ENCODE results near the gene EFNA5.

Gene EFNA5

DNA sequence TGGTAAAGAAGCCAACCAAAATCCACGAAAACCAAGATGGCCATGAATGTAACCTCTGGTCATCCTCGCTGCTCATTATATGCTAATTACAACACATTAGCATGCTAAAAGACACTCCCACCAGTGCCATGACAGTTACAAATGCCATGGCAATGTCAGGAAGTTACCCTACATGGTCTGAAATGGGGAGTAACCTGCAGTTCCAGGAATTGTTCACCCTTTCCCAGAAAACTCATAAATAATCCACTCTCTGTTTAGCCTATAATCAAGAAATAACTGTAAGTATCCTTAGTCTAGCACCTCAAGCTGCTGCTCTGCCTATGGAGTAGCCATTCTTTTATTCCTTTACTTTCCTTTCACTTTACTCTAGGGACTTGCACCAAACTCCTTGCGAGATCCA is 160.6 kb downstream of the EFNA5 start:
- DNase-seq (ENCODE audit: low read depth, low spot score), result no peak
- no peak overlapping the region for H3K27ac ChIP-seq (ENCODE audit: low read length)
- H3K4me3 ChIP-seq (ENCODE audit: low read length), result no peak overlapping the region
- H3K27me3 ChIP-seq (ENCODE audit: control insufficient read depth, insufficient read depth, low read length), result no peaks in the 10 kb centered on the region
- H3K9me3 ChIP-seq (ENCODE audit: control insufficient read depth, insufficient read depth, low read length), result no peaks in the 10 kb centered on the region; the same call in 1 of the 2 replicates
- peaks cover 2% of the 10 kb centered on the region; the same call in 1 of the 2 replicates for H3K4me1 ChIP-seq (ENCODE audit: control insufficient read depth, insufficient read depth, low read length)
- WGBS (ENCODE audit: insufficient coverage, insufficient read length), result no CpG with 5 or more reads among the region's 3 CpGs
- no peaks in the 10 kb centered on the region for H3K36me3 ChIP-seq (ENCODE audit: control insufficient read depth, insufficient read depth, low read length)

DNA sequence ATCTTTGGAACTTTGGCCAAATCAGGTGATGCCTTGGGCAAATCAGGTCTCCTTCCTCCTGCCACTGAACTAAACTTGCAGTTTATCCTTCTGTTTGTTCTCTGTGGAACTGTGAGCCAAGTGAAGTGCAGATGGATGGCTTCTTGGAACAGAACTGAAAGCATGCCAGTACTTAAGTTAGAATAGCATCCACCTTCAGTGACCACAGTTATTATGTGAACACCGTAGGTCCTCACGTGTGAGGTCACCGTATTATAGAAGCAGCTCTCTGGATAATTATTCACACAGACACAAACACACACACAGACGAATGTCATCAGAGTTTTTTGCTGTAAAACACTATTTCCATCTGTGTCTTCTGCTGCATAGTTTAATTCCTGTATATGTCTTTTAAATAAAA is 162.6 kb downstream of the EFNA5 start:
- no peak overlapping the region for H3K4me3 ChIP-seq (ENCODE audit: low read length)
- no CpG with 5 or more reads among the region's 4 CpGs for WGBS (ENCODE audit: insufficient coverage, insufficient read length)
- H3K27me3 ChIP-seq (ENCODE audit: control insufficient read depth, insufficient read depth, low read length), result no peaks in the 10 kb centered on the region
- H3K4me1 ChIP-seq (ENCODE audit: control insufficient read depth, insufficient read depth, low read length), result peaks cover 2% of the 10 kb centered on the region; the same call in 1 of the 2 replicates
- no peaks in the 10 kb centered on the region; the same call in 1 of the 2 replicates for H3K9me3 ChIP-seq (ENCODE audit: control insufficient read depth, insufficient read depth, low read length)
- H3K27ac ChIP-seq (ENCODE audit: low read length), result no peak overlapping the region
- no peaks in the 10 kb centered on the region for H3K36me3 ChIP-seq (ENCODE audit: control insufficient read depth, insufficient read depth, low read length)
- no peak for DNase-seq (ENCODE audit: low read depth, low spot score)

DNA sequence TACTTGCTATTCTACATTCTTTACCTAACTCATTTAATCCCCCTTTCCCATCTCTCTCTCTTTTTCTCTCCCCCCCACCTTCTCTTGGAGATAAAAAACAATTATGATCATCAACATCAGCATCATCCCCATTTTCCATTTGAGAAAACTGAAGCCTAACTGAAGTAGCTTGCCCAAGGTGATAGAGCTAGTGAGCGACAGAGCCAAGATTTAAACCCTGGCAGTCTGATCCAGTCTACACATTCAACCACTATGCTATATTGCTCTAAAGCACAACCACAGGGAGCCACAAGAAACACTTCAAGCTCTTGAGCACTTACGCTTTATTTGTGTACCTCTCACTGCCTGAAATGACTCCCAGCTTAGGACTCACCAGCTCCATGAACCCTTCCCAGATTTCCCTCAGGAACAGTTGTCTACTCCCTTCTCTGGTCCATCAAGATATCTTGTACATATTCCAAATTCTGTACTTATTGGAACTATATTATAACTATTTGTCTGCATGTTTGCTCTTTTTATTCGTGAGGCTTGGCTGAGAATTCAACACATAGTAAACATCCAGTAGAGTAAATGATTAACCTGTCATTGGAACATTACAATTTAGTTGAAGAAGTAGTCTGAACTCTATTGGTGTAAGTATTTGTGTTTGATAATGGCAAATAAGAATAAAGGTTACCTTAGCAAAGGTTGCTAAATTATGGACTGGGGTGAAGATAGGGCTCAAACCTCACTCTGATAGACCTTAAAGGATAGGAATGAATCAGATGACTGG is 164.8 kb downstream of the EFNA5 start:
- DNase-seq (ENCODE audit: low read depth, low spot score), result no peak
- Histone ChIP-seq H3K27ac (ENCODE audit: low read length) (no peak overlapping the region), H3K27me3 (ENCODE audit: control insufficient read depth, insufficient read depth, low read length) (no peaks in the 10 kb centered on the region), H3K4me1 (ENCODE audit: control insufficient read depth, insufficient read depth, low read length) (0 out of 2 replicates have a peak, but pooled peaks cover 2% of the 10 kb centered on the region), H3K9me3 (ENCODE audit: control insufficient read depth, insufficient read depth, low read length) (no peaks in the 10 kb centered on the region; the same call in 1 of the 2 replicates), H3K36me3 (ENCODE audit: control insufficient read depth, insufficient read depth, low read length) (no peaks in the 10 kb centered on the region), H3K4me3 (ENCODE audit: low read length) (no peak overlapping the region)
- no CpG with 5 or more reads among the region's 3 CpGs for WGBS (ENCODE audit: insufficient coverage, insufficient read length)

DNA sequence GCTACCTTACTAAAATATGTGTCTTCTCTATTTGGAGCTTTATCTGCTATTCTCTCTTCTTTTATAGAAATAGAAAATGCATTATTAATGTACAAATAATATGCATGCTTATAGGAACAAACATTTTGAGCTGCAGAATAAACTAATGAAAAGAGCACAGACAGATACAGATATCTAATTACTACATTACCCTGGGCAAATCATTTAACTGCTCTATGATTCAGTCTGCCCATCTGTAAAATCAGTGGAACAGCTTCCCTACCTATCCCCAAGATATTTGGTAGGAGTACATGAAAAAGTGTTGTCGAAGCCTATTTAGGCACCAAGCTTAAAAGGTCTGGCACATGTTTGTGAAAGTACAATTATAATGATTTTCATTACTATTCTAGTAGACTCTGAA is 166.3 kb downstream of the EFNA5 start:
- H3K9me3 ChIP-seq (ENCODE audit: control insufficient read depth, insufficient read depth, low read length), result no peaks in the 10 kb centered on the region
- DNase-seq (ENCODE audit: low read depth, low spot score), result no peak
- no peaks in the 10 kb centered on the region for H3K36me3 ChIP-seq (ENCODE audit: control insufficient read depth, insufficient read depth, low read length)
- H3K27ac ChIP-seq (ENCODE audit: low read length), result no peak overlapping the region
- WGBS (ENCODE audit: insufficient coverage, insufficient read length), result no CpG with 5 or more reads among the region's 1 CpG
- H3K4me3 ChIP-seq (ENCODE audit: low read length), result no peak overlapping the region
- H3K27me3 ChIP-seq (ENCODE audit: control insufficient read depth, insufficient read depth, low read length), result no peaks in the 10 kb centered on the region
- 0 out of 2 replicates have a peak, but pooled peaks cover 4% of the 10 kb centered on the region for H3K4me1 ChIP-seq (ENCODE audit: control insufficient read depth, insufficient read depth, low read length)

DNA sequence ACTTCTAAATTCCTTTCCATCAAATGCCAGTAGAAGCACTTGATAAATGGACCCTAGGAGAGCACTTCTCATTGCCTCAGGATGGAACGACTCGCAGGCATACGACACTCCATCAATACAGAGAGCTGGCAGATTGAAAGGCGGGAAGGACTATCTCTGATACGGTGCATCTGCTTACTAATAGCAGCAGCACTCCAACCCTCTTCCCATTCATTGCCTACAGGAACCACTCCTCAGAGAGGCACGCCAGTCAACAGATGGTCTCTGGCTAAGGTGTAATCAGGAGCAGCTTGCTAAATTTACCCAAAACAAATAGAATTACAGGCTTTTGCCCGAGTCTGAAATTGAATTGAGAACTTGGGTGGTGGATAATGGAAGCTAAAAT is 168.1 kb downstream of the EFNA5 start:
- no CpG with 5 or more reads among the region's 7 CpGs for WGBS (ENCODE audit: insufficient coverage, insufficient read length)
- Histone ChIP-seq H3K27me3 (ENCODE audit: control insufficient read depth, insufficient read depth, low read length) (no peaks in the 10 kb centered on the region), H3K36me3 (ENCODE audit: control insufficient read depth, insufficient read depth, low read length) (no peaks in the 10 kb centered on the region), H3K9me3 (ENCODE audit: control insufficient read depth, insufficient read depth, low read length) (no peaks in the 10 kb centered on the region), H3K4me1 (ENCODE audit: control insufficient read depth, insufficient read depth, low read length) (0 out of 2 replicates have a peak, but pooled peaks cover 4% of the 10 kb centered on the region), H3K27ac (ENCODE audit: low read length) (no peak overlapping the region), H3K4me3 (ENCODE audit: low read length) (no peak overlapping the region)
- no peak for DNase-seq (ENCODE audit: low read depth, low spot score)

DNA sequence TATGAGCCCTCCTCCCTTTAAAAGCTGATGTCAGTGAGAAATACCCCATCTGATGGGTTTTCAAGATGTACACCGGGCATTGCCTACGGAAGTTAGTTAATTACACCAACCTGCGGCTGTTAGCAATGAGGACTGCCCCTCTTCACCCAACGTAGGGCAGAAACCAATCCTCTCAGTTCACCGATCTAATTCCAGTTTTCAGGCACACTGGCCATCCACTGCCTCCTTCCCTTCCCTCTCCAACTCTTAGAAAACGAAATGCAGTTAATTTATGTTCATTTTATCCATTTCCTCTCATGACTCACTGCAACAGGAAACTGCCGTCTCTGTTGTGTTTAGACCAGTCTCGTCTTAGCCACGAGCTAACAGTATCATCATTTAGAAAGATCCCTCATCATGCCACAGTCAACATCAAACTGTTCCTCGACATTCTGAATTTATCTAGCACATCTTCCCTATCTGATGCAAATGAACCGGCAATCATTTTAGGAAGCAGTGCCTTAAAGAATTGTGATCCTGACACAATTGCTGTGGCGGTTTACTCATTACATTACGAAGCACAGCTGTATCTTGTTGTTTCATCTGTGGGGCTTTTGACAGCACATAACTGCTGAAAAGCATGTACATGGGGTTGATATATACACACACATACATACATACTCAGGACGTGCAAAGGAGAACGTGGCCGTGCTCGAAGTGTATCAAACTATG is 168.6 kb downstream of the EFNA5 start:
- H3K27me3 ChIP-seq (ENCODE audit: control insufficient read depth, insufficient read depth, low read length), result no peaks in the 10 kb centered on the region
- H3K9me3 ChIP-seq (ENCODE audit: control insufficient read depth, insufficient read depth, low read length), result no peaks in the 10 kb centered on the region
- no CpG with 5 or more reads among the region's 17 CpGs for WGBS (ENCODE audit: insufficient coverage, insufficient read length)
- H3K4me3 ChIP-seq (ENCODE audit: low read length), result no peak overlapping the region
- no peaks in the 10 kb centered on the region for H3K36me3 ChIP-seq (ENCODE audit: control insufficient read depth, insufficient read depth, low read length)
- DNase-seq (ENCODE audit: low read depth, low spot score), result no peak
- 0 out of 2 replicates have a peak, but pooled peaks cover 4% of the 10 kb centered on the region for H3K4me1 ChIP-seq (ENCODE audit: control insufficient read depth, insufficient read depth, low read length)
- H3K27ac ChIP-seq (ENCODE audit: low read length), result no peak overlapping the region

DNA sequence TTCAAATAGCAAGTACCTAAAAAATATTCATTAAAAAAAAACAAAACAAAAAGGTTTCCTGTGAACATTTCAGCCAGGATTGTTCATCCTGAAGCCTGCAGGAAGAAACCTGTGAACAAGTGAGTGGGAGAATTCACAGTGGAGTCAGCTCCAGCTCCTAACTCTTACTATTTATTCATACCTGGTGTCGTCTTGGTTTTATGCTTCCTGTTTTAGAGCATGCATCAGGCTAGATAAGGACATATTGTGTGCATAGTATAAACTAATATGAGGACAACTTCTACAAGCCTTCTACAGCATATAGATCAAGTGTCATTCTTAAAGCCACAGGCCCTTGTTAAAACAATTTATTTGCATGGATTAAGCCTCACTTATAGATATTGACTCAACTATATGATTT is 169.9 kb downstream of the EFNA5 start:
- DNase-seq (ENCODE audit: low read depth, low spot score), result no peak

DNA sequence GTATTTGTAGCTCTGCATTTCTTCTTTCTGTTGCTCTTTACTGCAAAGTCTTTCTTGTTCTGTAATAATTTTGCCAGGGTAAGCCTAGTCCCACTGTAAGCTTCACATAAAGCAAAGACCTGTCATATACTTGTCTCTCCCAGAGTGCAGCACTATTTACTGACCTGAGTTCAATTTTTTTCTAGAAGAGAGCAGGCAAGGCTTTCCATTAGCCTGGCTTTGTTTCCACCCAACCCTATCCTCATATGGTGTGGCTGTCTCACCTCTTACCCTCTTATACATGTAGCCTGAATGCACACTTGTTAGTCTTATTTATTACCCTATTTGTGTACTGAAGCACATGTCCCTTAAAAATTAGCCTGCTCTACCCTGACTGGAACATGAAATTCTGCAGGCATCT is 170.4 kb downstream of the EFNA5 start:
- Histone ChIP-seq H3K36me3 (ENCODE audit: control insufficient read depth, insufficient read depth, low read length) (no peaks in the 10 kb centered on the region), H3K9me3 (ENCODE audit: control insufficient read depth, insufficient read depth, low read length) (no peaks in the 10 kb centered on the region), H3K27me3 (ENCODE audit: control insufficient read depth, insufficient read depth, low read length) (no peaks in the 10 kb centered on the region), H3K4me1 (ENCODE audit: control insufficient read depth, insufficient read depth, low read length) (0 out of 2 replicates have a peak, but pooled peaks cover 4% of the 10 kb centered on the region), H3K4me3 (ENCODE audit: low read length) (no peak overlapping the region), H3K27ac (ENCODE audit: low read length) (no peak overlapping the region)
- no peak for DNase-seq (ENCODE audit: low read depth, low spot score)

More for the DNA sequence above, 169.9 kb downstream of the EFNA5 start:
- H3K4me3 ChIP-seq (ENCODE audit: low read length), result no peak overlapping the region
- H3K27ac ChIP-seq (ENCODE audit: low read length), result no peak overlapping the region
- no peaks in the 10 kb centered on the region for H3K27me3 ChIP-seq (ENCODE audit: control insufficient read depth, insufficient read depth, low read length)
- WGBS (ENCODE audit: insufficient coverage, insufficient read length), result no CpG with 5 or more reads among the region's 1 CpG
- 0 out of 2 replicates have a peak, but pooled peaks cover 4% of the 10 kb centered on the region for H3K4me1 ChIP-seq (ENCODE audit: control insufficient read depth, insufficient read depth, low read length)
- no peaks in the 10 kb centered on the region for H3K9me3 ChIP-seq (ENCODE audit: control insufficient read depth, insufficient read depth, low read length)
- H3K36me3 ChIP-seq (ENCODE audit: control insufficient read depth, insufficient read depth, low read length), result no peaks in the 10 kb centered on the region

DNA sequence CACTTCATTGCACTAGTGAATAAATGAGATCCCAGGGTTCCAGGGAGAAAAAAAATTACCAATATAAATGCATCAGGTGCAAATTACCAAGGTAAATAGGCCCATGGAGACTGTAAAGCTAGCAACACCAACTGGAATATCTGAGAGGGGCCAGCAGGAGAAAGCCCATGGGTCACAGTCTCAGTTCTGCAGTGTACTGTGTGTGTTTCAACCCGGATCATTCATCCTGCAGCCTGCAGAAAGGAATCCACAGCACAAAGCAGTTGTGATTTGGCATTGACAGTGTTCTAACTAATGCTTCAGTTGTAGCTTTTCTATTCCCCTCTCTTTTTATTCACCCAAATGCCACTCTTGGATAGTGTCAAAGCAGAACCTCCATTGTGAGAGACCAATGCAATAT is 171.0 kb downstream of the EFNA5 start:
- Histone ChIP-seq H3K27me3 (ENCODE audit: control insufficient read depth, insufficient read depth, low read length) (no peaks in the 10 kb centered on the region), H3K27ac (ENCODE audit: low read length) (no peak overlapping the region), H3K4me1 (ENCODE audit: control insufficient read depth, insufficient read depth, low read length) (0 out of 2 replicates have a peak, but pooled peaks cover 4% of the 10 kb centered on the region), H3K9me3 (ENCODE audit: control insufficient read depth, insufficient read depth, low read length) (no peaks in the 10 kb centered on the region), H3K4me3 (ENCODE audit: low read length) (no peak overlapping the region), H3K36me3 (ENCODE audit: control insufficient read depth, insufficient read depth, low read length) (no peaks in the 10 kb centered on the region)
- WGBS (ENCODE audit: insufficient coverage, insufficient read length), result no CpG with 5 or more reads among the region's 1 CpG
- DNase-seq (ENCODE audit: low read depth, low spot score), result no peak

DNA sequence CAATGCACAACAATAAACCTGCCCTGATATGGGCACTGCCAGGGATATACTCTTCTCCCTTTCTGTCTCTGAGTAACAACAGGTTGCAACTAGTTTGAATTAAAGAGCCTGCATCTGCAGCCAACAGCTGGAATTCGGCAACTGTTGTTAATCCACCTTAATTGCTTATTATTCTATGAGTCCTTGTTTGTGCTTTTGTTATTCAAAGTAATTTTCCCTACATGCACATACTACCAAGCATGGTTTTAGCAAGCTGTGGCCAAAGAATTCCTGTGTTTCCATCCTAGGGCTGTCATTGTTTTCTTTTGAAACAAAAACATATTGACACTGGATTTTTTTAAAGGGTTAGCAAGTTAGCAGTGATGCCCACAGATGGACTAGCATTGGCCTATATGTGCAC is 171.5 kb downstream of the EFNA5 start:
- Histone ChIP-seq H3K36me3 (ENCODE audit: control insufficient read depth, insufficient read depth, low read length) (no peaks in the 10 kb centered on the region), H3K4me3 (ENCODE audit: low read length) (no peak overlapping the region), H3K27ac (ENCODE audit: low read length) (no peak overlapping the region), H3K9me3 (ENCODE audit: control insufficient read depth, insufficient read depth, low read length) (no peaks in the 10 kb centered on the region), H3K4me1 (ENCODE audit: control insufficient read depth, insufficient read depth, low read length) (0 out of 2 replicates have a peak, but pooled peaks cover 4% of the 10 kb centered on the region), H3K27me3 (ENCODE audit: control insufficient read depth, insufficient read depth, low read length) (no peaks in the 10 kb centered on the region)
- WGBS (ENCODE audit: insufficient coverage, insufficient read length), result no CpG with 5 or more reads among the region's 1 CpG
- no peak for DNase-seq (ENCODE audit: low read depth, low spot score)
